ENCODE results near the gene ZNF195.
"Not testable (repeated sequence)": the region's sequence is repeated elsewhere in the genome, so short reads cannot be mapped to it uniquely, and the experiment has no call there.

ZNF195 gene

DNA sequence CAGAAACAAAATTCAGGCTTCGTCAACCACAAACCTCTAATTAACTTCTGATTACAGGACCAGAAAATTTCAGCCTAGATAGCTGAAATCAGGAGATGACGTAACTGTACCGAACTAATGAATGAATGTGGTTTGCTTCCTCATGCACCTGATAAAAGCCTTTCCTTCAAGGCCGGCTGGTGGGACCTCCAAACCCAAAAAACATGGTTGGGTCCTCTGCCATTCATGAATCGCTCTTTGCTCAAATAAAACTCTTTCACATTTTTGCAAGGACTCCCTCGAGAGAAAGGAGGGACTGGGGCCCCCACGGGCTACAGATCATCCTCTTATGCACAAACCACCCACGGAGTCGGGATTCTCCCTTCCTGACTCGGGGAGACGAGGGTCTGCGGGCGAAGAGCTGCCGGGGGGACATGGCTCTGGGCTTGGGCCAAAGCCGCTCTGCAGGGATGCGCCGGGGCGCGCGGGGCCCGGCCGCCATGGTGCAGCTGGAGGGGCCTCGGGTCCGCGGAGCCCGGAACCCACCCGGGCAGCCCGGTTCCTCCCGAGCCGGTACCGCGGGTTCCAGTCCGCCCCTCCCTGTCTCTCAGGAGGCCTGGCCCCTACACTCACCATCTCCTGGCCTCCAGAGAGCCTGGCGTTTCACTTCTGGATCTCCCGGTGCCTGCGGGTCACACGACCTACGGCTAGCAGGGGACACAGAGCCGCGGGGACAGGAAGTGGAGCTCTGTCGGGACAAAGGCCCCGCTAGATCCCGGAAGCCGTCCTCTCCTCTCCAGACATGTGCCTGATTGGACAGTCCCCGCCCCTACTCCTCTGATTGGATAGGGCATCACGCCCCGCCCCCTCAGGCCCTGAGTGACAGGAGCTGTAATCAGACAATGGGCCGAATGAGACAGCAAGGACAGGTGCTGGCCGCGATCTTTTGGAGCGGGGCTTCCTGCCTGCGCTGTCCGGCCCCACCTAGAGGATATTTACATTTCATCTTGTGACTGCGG, at the start of gene ZNF195:
Gene ZNF195, minus strand, starts transcription at position 721 of the 998 bp plus-strand sequence. Its CDS starts 106 bp downstream, at position 615.
- DNase-seq: peak; percentile 99

- DNase-seq: not testable (repeated sequence)
Measured at GRCh38 chr11:3428076-3428475, 49.1 kb upstream of the ZNF195 start.

GRCh38 chr11:3426541-3426940, 47.6 kb upstream of the ZNF195 start:
- not testable (repeated sequence) for DNase-seq

- peak; percentile 9 for DNase-seq
Measured at GRCh38 chr11:3423928-3424327, 45.0 kb upstream of the ZNF195 start.

GRCh38 chr11:3423138-3423731, 44.3 kb upstream of the ZNF195 start:
- DNase-seq: not testable (repeated sequence)

- peak; percentile 96 for DNase-seq
Measured at GRCh38 chr11:3422380-3423137, 43.6 kb upstream of the ZNF195 start.

DNA sequence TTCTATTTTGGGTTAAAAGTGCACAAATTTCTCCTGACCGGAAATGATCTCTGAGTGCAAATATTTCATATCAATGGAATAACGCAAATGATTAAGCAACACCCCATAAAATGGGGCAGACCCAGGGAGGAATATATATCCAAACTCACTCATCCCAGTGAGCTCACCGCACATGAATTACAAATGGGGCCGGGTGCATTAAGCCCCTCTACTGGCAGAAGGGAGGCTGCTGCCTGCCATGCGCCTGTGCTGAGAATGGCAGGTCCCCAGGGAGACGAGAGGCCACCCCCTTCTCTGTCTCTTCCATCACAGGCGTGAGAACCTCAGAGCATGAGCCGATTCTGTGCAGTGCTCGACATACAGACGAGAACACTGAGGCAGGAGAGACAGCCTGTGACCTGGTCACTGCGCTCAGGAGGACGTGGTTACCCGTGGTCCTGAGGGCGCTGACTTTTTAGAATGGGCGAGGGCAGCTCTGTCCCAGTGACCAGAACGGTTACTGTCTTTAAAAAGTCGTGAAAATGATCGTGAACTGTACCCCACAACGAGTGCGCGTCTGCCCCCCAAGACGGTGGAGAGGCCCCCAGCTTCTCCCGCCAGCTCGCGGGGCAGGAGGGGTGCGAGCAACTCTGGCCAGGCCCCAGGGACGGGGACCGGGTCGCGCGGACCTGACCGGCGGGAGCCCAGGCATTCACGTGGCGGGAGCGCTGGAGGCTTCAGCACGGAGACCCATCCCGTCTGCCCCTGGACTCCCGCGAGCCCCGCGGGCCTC, 42.8 kb upstream of the ZNF195 start:
- DNase-seq: peak; percentile 20

DNA sequence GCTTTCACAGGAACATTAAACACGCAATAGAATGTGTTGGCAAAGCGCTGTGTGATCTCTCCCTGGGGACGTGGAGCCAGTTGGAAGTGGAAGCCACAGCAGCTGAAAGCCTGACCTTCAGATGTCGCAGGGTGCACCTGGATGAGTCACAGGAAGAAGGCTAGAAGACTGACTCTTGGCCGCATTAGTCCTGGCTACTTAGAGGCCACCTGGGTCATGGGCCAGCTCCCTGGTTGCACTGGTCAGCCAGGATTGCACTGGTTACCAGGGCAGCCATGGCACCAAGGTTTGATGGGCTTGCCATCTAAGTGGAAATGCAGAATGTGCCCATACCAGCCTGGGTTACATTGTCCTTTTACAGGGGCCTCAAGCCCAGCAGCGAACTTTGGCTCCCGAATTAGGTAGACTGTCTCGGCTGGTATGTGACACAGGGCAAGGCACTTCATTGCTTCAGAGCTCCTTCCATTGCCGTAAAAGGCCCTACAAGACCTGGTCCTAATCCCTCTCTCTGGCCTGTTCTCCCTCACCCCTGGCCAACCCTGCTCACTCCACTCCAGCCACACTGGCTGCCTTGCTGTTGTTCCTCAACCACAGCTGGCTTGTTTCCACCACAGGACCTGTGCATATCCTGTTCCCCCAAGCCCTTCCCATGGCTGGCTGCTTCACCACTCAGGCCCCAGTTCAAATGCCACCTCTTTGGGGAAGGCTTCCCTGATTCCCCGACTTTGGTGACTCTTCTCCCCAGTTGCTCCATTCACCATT, 41.5 kb upstream of the ZNF195 start:
- DNase-seq: not testable (repeated sequence)

- DNase-seq: not testable (repeated sequence)
Measured at GRCh38 chr11:3419496-3419895, 40.5 kb upstream of the ZNF195 start.

- DNase-seq: peak; percentile 26
Measured at GRCh38 chr11:3417047-3417446, 38.1 kb upstream of the ZNF195 start.

- not testable (repeated sequence) for DNase-seq
Measured at GRCh38 chr11:3415301-3415700, 36.4 kb upstream of the ZNF195 start.

- DNase-seq: not testable (repeated sequence)
Measured at GRCh38 chr11:3413666-3414065, 34.7 kb upstream of the ZNF195 start.

DNA sequence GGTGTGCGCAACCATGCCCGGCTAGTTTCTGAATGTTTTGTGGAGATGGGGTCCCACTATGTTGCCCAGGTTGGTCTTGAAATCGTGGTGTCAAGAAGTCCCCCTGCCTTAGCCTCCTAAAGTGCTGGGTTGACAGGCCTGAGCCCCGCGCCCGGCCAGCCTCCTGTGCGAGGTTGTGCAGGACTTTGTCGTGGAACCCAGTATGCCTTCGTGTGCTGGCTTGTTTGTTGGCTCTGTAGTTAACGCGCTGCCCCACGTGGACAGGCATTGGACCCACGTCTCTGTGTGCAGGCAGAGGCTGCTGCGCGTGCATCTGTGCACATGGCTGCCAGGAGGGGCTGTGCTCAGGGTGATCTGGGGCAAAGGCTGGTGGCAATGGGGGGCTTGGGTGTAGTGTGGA, 33.9 kb upstream of the ZNF195 start:
- no peak for DNase-seq

DNA sequence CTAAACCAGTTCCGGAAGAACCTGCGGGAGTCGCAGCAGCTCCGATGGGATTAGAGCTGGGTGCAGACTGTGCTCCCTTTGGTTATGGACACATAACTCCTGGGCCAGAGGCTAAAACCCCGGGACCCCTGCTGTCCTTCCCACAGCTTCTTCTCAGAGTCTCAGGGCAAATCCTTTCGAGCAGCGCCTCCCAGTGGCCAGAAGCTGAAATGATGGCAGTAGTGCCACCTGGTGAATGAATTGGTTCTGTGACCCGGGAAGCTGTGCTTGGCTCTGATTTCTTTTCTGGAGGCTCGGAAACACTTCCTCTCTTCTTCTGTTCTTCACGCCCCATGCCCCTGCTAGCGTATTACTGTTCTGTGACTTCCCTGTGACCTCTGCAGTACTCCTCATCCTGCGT, 29.8 kb upstream of the ZNF195 start:
- peak; percentile 65 for DNase-seq

DNA sequence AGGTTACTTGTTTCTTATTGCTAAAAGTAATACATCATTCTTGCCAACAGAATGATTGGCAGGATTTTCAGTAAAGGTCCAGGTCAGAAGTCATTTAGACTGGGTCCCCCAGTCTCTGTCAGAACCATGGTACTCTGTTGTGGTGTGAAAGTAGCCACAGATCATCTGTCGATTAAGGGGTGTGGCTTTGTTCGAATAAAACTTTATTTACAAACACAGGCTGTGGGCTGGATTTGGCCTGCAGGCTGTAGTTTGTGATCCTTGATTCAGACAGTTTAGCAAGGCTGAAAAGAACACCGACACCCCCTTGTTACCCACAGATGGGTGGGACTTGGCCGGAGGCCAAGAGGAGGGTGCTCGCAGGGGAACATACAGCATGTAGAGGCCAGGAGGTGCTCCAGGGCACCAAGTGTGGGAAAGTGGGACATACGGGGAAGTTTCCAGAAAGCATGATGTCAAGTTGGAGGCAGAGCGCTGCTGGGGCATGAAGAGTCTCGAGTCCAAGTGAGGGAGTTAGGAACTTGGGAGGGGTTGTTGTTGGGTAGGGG, 29.2 kb upstream of the ZNF195 start:
- not testable (repeated sequence) for DNase-seq

GRCh38 chr11:3406937-3407336, 28.0 kb upstream of the ZNF195 start:
- DNase-seq: not testable (repeated sequence)

DNA sequence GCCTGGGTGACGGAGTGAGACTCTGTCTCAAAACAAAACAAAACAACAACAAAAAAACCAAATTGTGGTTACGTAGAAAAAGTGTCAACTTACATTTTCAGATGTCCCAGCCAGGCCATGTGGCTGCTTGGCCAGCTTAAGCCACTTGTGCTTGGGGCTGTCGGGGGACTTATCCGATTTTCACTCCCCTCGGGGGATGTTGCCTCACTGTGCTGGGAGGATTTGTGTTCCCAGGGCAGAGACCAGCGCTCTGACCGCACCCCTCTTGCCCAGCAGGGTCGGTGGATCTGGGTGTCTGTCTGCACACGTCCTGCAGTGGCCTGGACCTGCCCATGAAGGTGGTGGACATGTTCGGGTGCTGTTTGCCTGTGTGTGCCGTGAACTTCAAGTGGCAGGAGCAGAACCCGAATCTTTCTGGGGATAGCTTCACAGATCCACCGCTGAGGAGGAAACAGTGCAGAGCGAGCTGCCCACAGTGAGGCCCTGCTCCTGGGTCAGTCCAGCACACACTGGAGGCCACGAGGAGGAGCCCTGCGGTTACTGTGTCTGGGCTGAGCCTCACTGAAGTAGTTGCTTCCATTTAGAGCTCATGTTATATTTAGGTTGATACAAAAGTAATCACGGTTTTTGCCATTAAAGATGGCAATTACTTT, 27.4 kb upstream of the ZNF195 start:
- DNase-seq: not testable (repeated sequence)

DNA sequence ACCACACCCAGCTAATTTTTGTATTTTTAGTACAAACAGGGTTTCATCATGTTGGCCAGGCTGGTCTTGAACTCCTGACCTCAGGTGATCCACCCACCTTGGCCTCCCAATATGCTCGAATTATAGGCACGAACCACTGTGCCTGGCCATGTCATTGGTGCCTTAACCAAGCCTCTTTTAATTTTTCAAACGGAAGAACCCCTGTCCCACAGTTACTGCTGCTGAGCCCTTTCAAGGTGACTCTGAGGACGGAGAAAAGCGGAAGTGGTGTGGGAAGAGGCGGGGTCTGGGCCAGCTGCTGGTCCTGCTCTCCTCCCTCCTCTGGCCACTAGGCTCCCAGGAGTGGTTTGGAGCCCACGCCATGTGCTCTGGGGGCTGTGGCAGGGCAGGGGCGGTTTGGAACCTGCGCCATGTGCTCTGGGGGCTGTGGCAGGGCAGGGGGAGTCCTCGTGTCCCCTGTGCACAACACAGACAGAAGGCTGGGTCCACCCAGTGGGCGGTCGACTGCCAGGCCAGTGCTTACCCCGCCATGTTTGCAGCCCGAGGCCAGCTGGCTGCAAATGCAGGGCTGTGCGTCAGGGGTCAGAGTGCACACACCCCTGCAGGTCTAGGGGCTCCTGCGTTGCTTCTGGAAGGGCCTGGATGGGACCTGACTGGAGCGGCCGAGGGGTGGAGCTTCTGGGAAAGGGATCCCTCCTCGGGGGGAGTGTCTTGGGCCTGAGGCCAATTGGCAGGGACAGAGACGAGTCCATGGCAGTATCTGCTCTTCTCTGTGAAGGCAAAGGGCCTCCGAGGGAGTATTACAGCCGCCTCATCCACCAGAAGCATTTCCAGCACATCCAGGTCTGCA, 25.4 kb upstream of the ZNF195 start:
- DNase-seq: not testable (repeated sequence)

DNA sequence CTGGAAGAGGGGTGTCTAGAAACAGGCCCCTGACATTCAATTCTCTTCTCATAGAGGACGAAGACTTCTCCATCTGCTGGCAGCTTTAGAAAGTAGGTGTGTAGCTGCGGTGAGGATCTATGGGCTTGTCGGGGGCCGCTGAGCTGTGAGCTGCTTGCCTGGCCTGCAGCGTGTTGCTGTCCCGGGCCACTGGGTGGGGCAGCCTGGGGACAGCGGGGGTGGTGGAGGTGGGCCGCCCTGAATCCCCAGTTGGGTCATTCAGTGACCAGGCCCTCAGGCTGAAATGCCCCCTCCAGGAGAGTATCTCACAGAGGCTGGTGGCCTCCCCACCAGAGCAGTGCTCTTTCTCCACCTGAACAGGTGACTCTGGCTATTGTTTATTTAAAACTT, 23.9 kb upstream of the ZNF195 start:
- not testable (repeated sequence) for DNase-seq
